HCT116 (cell line): Measurements from ENCODE around the gene HOMER2. TPM values are rescaled to one million over a fixed set of nuclear protein-coding genes. Genes with fewer than 3 reads are reported as not detected.

Experiments used
- ATAC-seq: fragments of 200-7000 bp; cut with Tn5 transposase; 2 replicates; pipeline ENCODE4 v1.9.1; 2020; ENCODE audit warnings: mild to moderate bottlenecking, moderate library complexity
- BruUV-seq: library from RNA; stranded (reverse); fragments of 400-500 nt; replicated peaks from 2 replicates; lab custom pipeline; 2021; lab: Mats Ljungman, UMichigan
- CTCF ChIA-PET: fragments of 300-600 bp; sonication (Branson Sonifier 250); formaldehyde crosslinking; loops from one replicate; lab custom pipeline; 2021; ENCODE audit warnings: antibody characterized with exemption; lab: Charles Lee
- POLR2A ChIA-PET: fragments of 300-600, 350-600 bp; sonication (Branson Sonifier 250); formaldehyde crosslinking; loops from one replicate; lab custom pipeline; 2021; ENCODE audit warnings: antibody characterized with exemption; lab: Charles Lee
- RAD21 ChIA-PET, 2 experiments: fragments of 300-600 bp; sonication (Branson Sonifier 250); formaldehyde crosslinking; loops; one replicate each; lab custom pipeline; 2023; ENCODE audit warnings: low total read pairs in 2 of 2; ENCODE audit not compliant: uncharacterized antibody in 2 of 2, unreplicated experiment in 2 of 2, low non-redundant PET in 1 of 2; lab: Charles Lee
- DNase-seq: peaks from one replicate; pipeline ENCODE4 v3.0.0-alpha.2; 2010; ENCODE audit warnings: low read depth, low spot score
- H2AFZ ChIP-seq: fragments of 200-600 bp; shearing (Covaris generic), sonication (generic); 2 replicates; pipeline ENCODE4 v1.6.1; 2017; ENCODE audit warnings: low read depth, mixed run types, mixed read lengths, antibody characterized with exemption, low read length; ENCODE audit not compliant: poor library complexity, severe bottlenecking
- H3K27ac ChIP-seq: 2 replicates; pipeline ENCODE4 v1.5.1; 2012; ENCODE audit warnings: low read depth, low read length
- H3K27me3 ChIP-seq: fragments of 200-600 bp; sonication (generic); 2 replicates; pipeline ENCODE4 v1.6.1; 2016; ENCODE audit warnings: mixed run types, low read length, mixed read lengths; ENCODE audit not compliant: insufficient read depth
- H3K36me3 ChIP-seq, 2 experiments: fragments of 200-500 bp in 1 of 2; fragments of 200-600 bp in 1 of 2; sonication (Bioruptor generic) in 1 of 2; sonication (generic) in 1 of 2; 2 replicates each; pipeline versions ENCODE4 v1.5.1 to v1.6.1; 2014 to 2016; ENCODE audit warnings: low read length in 2 of 2, inconsistent platforms in 1 of 2, mixed read lengths in 1 of 2, mixed run types in 1 of 2; ENCODE audit not compliant: insufficient read depth in 2 of 2, control insufficient read depth in 1 of 2
- H3K4me1 ChIP-seq, 2 experiments: fragments of 200-600 bp in 1 of 2; sonication (generic) in 1 of 2; 2 replicates each; pipeline versions ENCODE4 v1.5.1 to v1.6.1; 2012 to 2017; ENCODE audit warnings: low read length in 2 of 2, inconsistent platforms in 1 of 2, mild to moderate bottlenecking in 1 of 2, mixed read lengths in 1 of 2, mixed run types in 1 of 2, moderate library complexity in 1 of 2; ENCODE audit not compliant: insufficient read depth in 2 of 2, control insufficient read depth in 1 of 2
- H3K4me2 ChIP-seq: fragments of 200-600 bp; sonication (generic); 2 replicates; pipeline ENCODE4 v1.6.1; 2017; ENCODE audit warnings: mixed run types, low read length, mixed read lengths
- H3K4me3 ChIP-seq, 2 experiments: fragments of 200-600 bp in 1 of 2; sonication (generic) in 1 of 2; replicated peaks in 1 of 2; 2 replicates each; pipeline ENCODE4 v1.5.1; 2011 to 2016; ENCODE audit warnings: low read length in 2 of 2, control low read depth in 1 of 2, low read depth in 1 of 2, mild to moderate bottlenecking in 1 of 2, mixed read lengths in 1 of 2, mixed run types in 1 of 2
- H3K79me2 ChIP-seq: fragments of 200-600 bp; sonication (generic); 2 replicates; pipeline ENCODE4 v1.6.1; 2017; ENCODE audit warnings: mild to moderate bottlenecking, mixed run types, low read length, moderate library complexity, mixed read lengths; ENCODE audit not compliant: insufficient read depth
- H3K9ac ChIP-seq: fragments of 200-600 bp; sonication (generic); 2 replicates; pipeline ENCODE4 v1.6.1; 2016; ENCODE audit warnings: low read length, mixed read lengths
- H3K9me2 ChIP-seq: fragments of 200-600 bp; sonication (generic), shearing (Covaris generic); 2 replicates; pipeline ENCODE4 v1.6.1; 2017; ENCODE audit warnings: mixed run types, mild to moderate bottlenecking, moderate library complexity; ENCODE audit not compliant: insufficient read depth
- H3K9me3 ChIP-seq, 2 experiments: fragments of 200-500 bp in 1 of 2; fragments of 200-600 bp in 1 of 2; sonication (Bioruptor generic) in 1 of 2; sonication (generic) in 1 of 2; 2 replicates each; pipeline ENCODE4 v1.6.1; 2014 to 2017; ENCODE audit warnings: low read length in 2 of 2, mixed read lengths in 2 of 2, inconsistent platforms in 1 of 2, low read depth in 1 of 2, mild to moderate bottlenecking in 1 of 2, mixed run types in 1 of 2, moderate library complexity in 1 of 2; ENCODE audit not compliant: control insufficient read depth in 1 of 2, insufficient read depth in 1 of 2
- H4K20me1 ChIP-seq: fragments of 200-600 bp; sonication (generic), shearing (Covaris generic); 2 replicates; pipeline ENCODE4 v1.6.1; 2017; ENCODE audit warnings: mixed run types, mild to moderate bottlenecking, moderate library complexity; ENCODE audit not compliant: insufficient read depth
- CBX3 ChIP-seq: IDR thresholded peaks from 2 replicates; pipeline ENCODE4 v1.6.1; 2012; ENCODE audit warnings: low read depth
- CEBPB ChIP-seq: IDR thresholded peaks from 2 replicates; pipeline ENCODE4 v1.6.1; 2012; ENCODE audit warnings: low read depth
- EGR1 ChIP-seq: IDR thresholded peaks from 2 replicates; pipeline ENCODE4 v1.6.1; 2012; ENCODE audit warnings: low read depth
- ELF1 ChIP-seq: IDR thresholded peaks from 2 replicates; pipeline ENCODE4 v1.6.1; 2012; ENCODE audit warnings: low read depth, borderline replicate concordance
- JUND ChIP-seq: IDR thresholded peaks from 2 replicates; pipeline ENCODE4 v1.6.1; 2012
- MAX ChIP-seq: IDR thresholded peaks from 2 replicates; pipeline ENCODE4 v1.6.1; 2012
- POLR2AphosphoS5 ChIP-seq: IDR thresholded peaks from 2 replicates; pipeline ENCODE4 v1.6.1; 2011; ENCODE audit warnings: mild to moderate bottlenecking, low read depth, low read length, moderate library complexity
- RAD21 ChIP-seq: IDR thresholded peaks from 2 replicates; pipeline ENCODE4 v1.6.1; 2012; ENCODE audit warnings: low read depth, mild to moderate bottlenecking
- SIN3A ChIP-seq: IDR thresholded peaks from 2 replicates; pipeline ENCODE4 v1.6.1; 2012; ENCODE audit warnings: low read depth
- SRF ChIP-seq: IDR thresholded peaks from 2 replicates; pipeline ENCODE4 v1.6.1; 2012; ENCODE audit warnings: low read depth
- ZBTB33 ChIP-seq: IDR thresholded peaks from 2 replicates; pipeline ENCODE4 v1.6.1; 2011; ENCODE audit warnings: mild to moderate bottlenecking, low read length, moderate library complexity; ENCODE audit not compliant: insufficient replicate concordance; ENCODE audit errors: extremely low read depth
- ZFX ChIP-seq: fragments of 450-650 bp; IDR thresholded peaks from 2 replicates; pipeline ENCODE4 v1.6.1; 2017
- ZNF274 ChIP-seq: fragments of 200-500 bp; sonication (Bioruptor generic); IDR thresholded peaks from 2 replicates; pipeline ENCODE4 v1.6.1; 2014; ENCODE audit warnings: mild to moderate bottlenecking, low read depth, low read length, inconsistent platforms
- intact Hi-C: fragments of 100-400 bp; cut with micrococcal nuclease; formaldehyde crosslinking; loops from 2 replicates; pipeline ENCODE4 v1.10.0; 2022
- total RNA-seq: library from RNA; stranded (reverse); gene quantifications from one replicate; pipeline ENCODE4 v1.2.1, GENCODE V29; 2021; ENCODE audit not compliant: unreplicated experiment

The HOMER2 gene
- total RNA-seq, 1 experiment from 2014 or later = 3.9 TPM

GRCh38 chr15:82810061-82810889, 142.2 kb downstream of the HOMER2 start:
- no peak overlapping the region for H2AFZ ChIP-seq
- intact Hi-C loops = no loop called here
- ATAC-seq = peak; percentile 60
- peak overlapping the region; percentile 90 for H3K9ac ChIP-seq
- no peak for DNase-seq
- H3K4me1 ChIP-seq = peaks cover 9 to 29% of the 10 kb centered on the region in 2 experiments; a peak in 2 of 4 replicates
- CTCF ChIA-PET = no interaction called here
- no peaks in the 10 kb centered on the region for H3K9me2 ChIP-seq
- H3K4me2 ChIP-seq = peak overlapping the region; percentile 88
- H3K36me3 ChIP-seq = peaks cover 0 to 6% of the 10 kb centered on the region in 2 experiments; a peak in 2 of 4 replicates
- peaks cover 32% of the 10 kb centered on the region for H3K79me2 ChIP-seq
- RAD21 ChIA-PET = no interaction called here
- H3K9me3 ChIP-seq = no peaks in the 10 kb centered on the region
- no peaks in the 10 kb centered on the region for H3K27me3 ChIP-seq
- H3K4me3 ChIP-seq = peak overlapping the region; percentile 66 to 74
- TF ChIP-seq POLR2AphosphoS5 (0 out of 2 replicates have a peak, but pooled peaks have one; percentile 1), EGR1 (no peak), RAD21 (0 out of 2 replicates have a peak, but pooled peaks have one; percentile 6), CBX3 (no peak), ELF1 (no peak), ZFX (peak; percentile 95), MAX (0 out of 2 replicates have a peak, but pooled peaks have one; percentile 24), ZBTB33 (no peak), ZNF274 (no peak), SIN3A (peak; percentile 31; the same call in 1 of the 2 replicates), JUND (0 out of 2 replicates have a peak, but pooled peaks have one; percentile 12), SRF (no peak), CEBPB (0 out of 2 replicates have a peak, but pooled peaks have one; percentile 20)
- TF ChIP-seq, all 23 proteins: peak for 7
- H4K20me1 ChIP-seq = no peaks in the 10 kb centered on the region
- H3K27ac ChIP-seq = peak overlapping the region; percentile 96
- BruUV-seq = no TSS peak
- POLR2A ChIA-PET = no interaction called here
